Spleen (tissue), 7 donors: ENCODE measurements around the gene IL17B.

ENCODE experiments used
- POLR2A ChIP-seq, 3 donors: fragments of 450-650 bp; IDR thresholded peaks; one replicate each; pipeline ENCODE4 v1.5.1; 2017; ENCODE audit warnings: antibody characterized with exemption in 3 of 3, mild to moderate bottlenecking in 1 of 3
- TF ChIP-seq, protein P1 (sequence below), 11 experiments: fragments of 200-600 bp in 7 of 11; fragments of 450-650 bp in 4 of 11; sonication (generic) in 4 of 11; IDR thresholded peaks in 8 of 11; conservative IDR thresholded peaks in 3 of 11; 1 replicate in 7 of 11; 2 replicates in 4 of 11; pipeline versions ENCODE4 v1.4.0 to v1.8.0; 2016 to 2021; ENCODE audit warnings: antibody characterized with exemption in 11 of 11, inconsistent platforms in 4 of 11, mild to moderate bottlenecking in 1 of 11
- donor health status: DM: no; HTN: no; CAD: no; lungs with moderate emphysema.
- donor health status: DM: no; HTN: no; CAD: no.
- donor health status: DM: no; HTN: no; CAD: no.

DNA sequence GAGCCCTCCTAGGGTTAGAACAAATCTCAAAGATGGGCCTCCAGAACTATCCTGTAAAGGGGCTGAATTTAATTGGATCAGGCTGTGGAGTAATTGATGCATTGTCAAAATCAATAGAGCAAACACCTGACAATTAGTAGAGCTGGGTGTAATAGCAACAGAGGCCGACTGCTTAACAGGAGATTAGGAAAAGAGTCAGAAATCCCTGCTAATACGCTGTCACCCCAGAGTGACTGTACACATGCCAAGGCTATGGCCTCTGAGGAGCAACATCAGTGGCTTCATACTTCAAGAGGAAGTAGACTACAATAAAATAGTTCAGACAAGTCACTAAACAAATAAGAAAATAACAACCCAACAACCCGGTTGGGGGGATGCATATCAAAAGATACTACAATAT is 52.5 kb downstream of the IL17B start:
- TF ChIP-seq, protein P1, sequence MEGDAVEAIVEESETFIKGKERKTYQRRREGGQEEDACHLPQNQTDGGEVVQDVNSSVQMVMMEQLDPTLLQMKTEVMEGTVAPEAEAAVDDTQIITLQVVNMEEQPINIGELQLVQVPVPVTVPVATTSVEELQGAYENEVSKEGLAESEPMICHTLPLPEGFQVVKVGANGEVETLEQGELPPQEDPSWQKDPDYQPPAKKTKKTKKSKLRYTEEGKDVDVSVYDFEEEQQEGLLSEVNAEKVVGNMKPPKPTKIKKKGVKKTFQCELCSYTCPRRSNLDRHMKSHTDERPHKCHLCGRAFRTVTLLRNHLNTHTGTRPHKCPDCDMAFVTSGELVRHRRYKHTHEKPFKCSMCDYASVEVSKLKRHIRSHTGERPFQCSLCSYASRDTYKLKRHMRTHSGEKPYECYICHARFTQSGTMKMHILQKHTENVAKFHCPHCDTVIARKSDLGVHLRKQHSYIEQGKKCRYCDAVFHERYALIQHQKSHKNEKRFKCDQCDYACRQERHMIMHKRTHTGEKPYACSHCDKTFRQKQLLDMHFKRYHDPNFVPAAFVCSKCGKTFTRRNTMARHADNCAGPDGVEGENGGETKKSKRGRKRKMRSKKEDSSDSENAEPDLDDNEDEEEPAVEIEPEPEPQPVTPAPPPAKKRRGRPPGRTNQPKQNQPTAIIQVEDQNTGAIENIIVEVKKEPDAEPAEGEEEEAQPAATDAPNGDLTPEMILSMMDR (IDR thresholded peaks at IDR 0.05 in 8 of 11, conservative IDR thresholded peaks at IDR 0.05 in 3 of 11) = no peak
- TF ChIP-seq POLR2A (IDR thresholded peaks at IDR 0.05) = no peak
